ENCODE measurements around the gene MTCH1. TPM values are rescaled to one million over a fixed set of nuclear protein-coding genes. Genes with fewer than 3 reads are reported as not detected.

The MTCH1 gene
- total and polyA plus RNA-seq, 2 donors (not counting 1 experiment from before 2014, with no cell fraction given): 91.7 to 150 TPM

GRCh38 chr6:36947570-36948351 lies 38.2 kb downstream of the MTCH1 start:
- no peak overlapping the region for H2AFZ ChIP-seq (ENCODE audit: insufficient read depth, low read depth, low read length, poor library complexity, severe bottlenecking)
- ATAC-seq (ENCODE audit: low read depth): peak; percentile 90

More at GRCh38 chr6:36947570-36948351, 38.2 kb downstream of the MTCH1 start:
- peak overlapping the region; percentile 72 for H3K27ac Mint-ChIP-seq
- ChIA-PET POLR2A (interaction anchor here (0.7 kb wide), 1 partner anchor 247 kb away, joined by 3 read pairs; no protein-coding TSS in a partner anchor), CTCF (interaction anchor here (1.2 kb wide), 1 partner anchor 58 kb away, joined by 3 read pairs; no protein-coding TSS in a partner anchor)
- H3K27ac ChIP-seq (ENCODE audit: low read length in 2 of 2): no peak overlapping the region
- no peaks in the 10 kb centered on the region for H3K79me2 ChIP-seq (ENCODE audit: control insufficient read depth, insufficient read depth, low read length)
- H3K4me3 Mint-ChIP-seq: peak overlapping the region; percentile 37
- no peaks in the 10 kb centered on the region for H3K27me3 ChIP-seq (replicated peaks in 1 of 4; ENCODE audit: control extremely low read depth in 1 of 4, control insufficient read depth in 3 of 4, insufficient read depth in 4 of 4, low read length in 3 of 4)
- intact Hi-C loops (cut with micrococcal nuclease): no loop called here
- H3K4me2 ChIP-seq (replicated peaks; ENCODE audit: low read depth, low read length, poor library complexity, severe bottlenecking): peak overlapping the region; percentile 48
- no peaks in the 10 kb centered on the region for H3K9me3 ChIP-seq (ENCODE audit: control extremely low read depth in 1 of 3, control insufficient read depth in 2 of 3, insufficient read depth in 1 of 3, low read length in 2 of 3)
- WGBS (ENCODE audit: insufficient coverage): 53% methylated on average over 8 of the region's 12 CpGs
- H3K4me3 ChIP-seq (ENCODE audit: control extremely low read depth in 1 of 5, extremely low read depth in 1 of 5, insufficient read depth in 1 of 5, low read depth in 2 of 5, low read length in 4 of 5): no peak overlapping the region
- no peaks in the 10 kb centered on the region for H4K20me1 ChIP-seq (ENCODE audit: control insufficient read depth, insufficient read depth, low read length, poor library complexity, severe bottlenecking)
- H3K27me3 Mint-ChIP-seq: no peaks in the 10 kb centered on the region
- peaks cover 38% of the 10 kb centered on the region for H3K4me1 Mint-ChIP-seq
- TF ChIP-seq CTCF (IDR thresholded peaks at IDR 0.05): no peak
- TF ChIP-seq EZH2 (IDR thresholded peaks at IDR 0.05; ENCODE audit: borderline replicate concordance, insufficient read depth, low read depth, low read length, poor library complexity, severe bottlenecking): no peak
- H3K4me1 ChIP-seq (ENCODE audit: control insufficient read depth in 2 of 2, insufficient read depth in 2 of 2, low read length in 2 of 2): peaks cover 5 to 26% of the 10 kb centered on the region in 2 donors
- DNase-seq: peak; percentile 69
- no peaks in the 10 kb centered on the region for H3K9me3 Mint-ChIP-seq (ENCODE audit: insufficient read depth)
- no peak overlapping the region for H3K9ac ChIP-seq (ENCODE audit: low read length)
- H3K36me3 ChIP-seq (replicated peaks in 1 of 2; ENCODE audit: control extremely low read depth in 1 of 2, control insufficient read depth in 1 of 2, extremely low read depth in 1 of 2, insufficient read depth in 2 of 2, low read length in 1 of 2): no peaks in the 10 kb centered on the region
